GM23338 (cell line): Measurements from ENCODE around the gene PLBD2. TPM values are rescaled to one million over a fixed set of nuclear protein-coding genes. Genes with fewer than 3 reads are reported as not detected.

Experiments used
- ATAC-seq: fragments of 200-7000 bp; cut with Tn5 transposase; 3 replicates; pipeline ENCODE4 v1.9.1; 2020
- DNase-seq: peaks from one replicate; pipeline ENCODE4 v3.0.0-alpha.2; 2015; ENCODE audit warnings: low spot score
- H2AFZ ChIP-seq: fragments of 200-600 bp; sonication (generic); 2 replicates; pipeline ENCODE4 v1.8.0; 2016; ENCODE audit warnings: antibody characterized with exemption, mild to moderate bottlenecking, moderate library complexity
- H3F3A ChIP-seq: fragments of 200-600 bp; sonication (generic); replicated peaks from 2 replicates; pipeline ENCODE4 v1.8.0; 2017; ENCODE audit warnings: antibody characterized with exemption, mixed run types, low read depth
- H3K27ac ChIP-seq: fragments of 200-600 bp; sonication (generic); 2 replicates; pipeline ENCODE4 v1.6.1; 2016; ENCODE audit warnings: low read depth
- H3K27me3 ChIP-seq: fragments of 200-600 bp; sonication (generic); 2 replicates; pipeline ENCODE4 v1.8.0; 2016; ENCODE audit warnings: mild to moderate bottlenecking, mixed run types, moderate library complexity; ENCODE audit not compliant: insufficient read depth
- H3K36me3 ChIP-seq: fragments of 200-600 bp; sonication (generic); 2 replicates; pipeline ENCODE4 v1.8.0; 2016; ENCODE audit warnings: mild to moderate bottlenecking; ENCODE audit not compliant: insufficient read depth
- H3K4me1 ChIP-seq: fragments of 200-600 bp; sonication (generic); 2 replicates; pipeline ENCODE4 v1.8.0; 2016; ENCODE audit warnings: mild to moderate bottlenecking, moderate library complexity; ENCODE audit not compliant: insufficient read depth
- H3K4me2 ChIP-seq: fragments of 200-600 bp; sonication (generic); 2 replicates; pipeline ENCODE4 v1.7.1; 2017; ENCODE audit warnings: mixed run types
- H3K4me3 ChIP-seq: fragments of 200-600 bp; sonication (generic); 2 replicates; pipeline ENCODE4 v1.6.1; 2016; ENCODE audit warnings: mixed run types
- H3K79me2 ChIP-seq: fragments of 200-600 bp; sonication (generic); replicated peaks from 2 replicates; pipeline ENCODE4 v1.8.0; 2017; ENCODE audit warnings: mild to moderate bottlenecking; ENCODE audit not compliant: insufficient read depth
- H3K9me2 ChIP-seq: fragments of 200-600 bp; sonication (generic); 2 replicates; pipeline ENCODE4 v1.8.0; 2017; ENCODE audit not compliant: insufficient read depth
- H4K20me1 ChIP-seq: fragments of 200-600 bp; sonication (generic); replicated peaks from 2 replicates; pipeline ENCODE4 v1.8.0; 2017; ENCODE audit warnings: mild to moderate bottlenecking; ENCODE audit not compliant: insufficient read depth
- H3K27ac Mint-ChIP-seq: 2 replicates; pipeline ENCODE4 v1.8.0; 2020; ENCODE audit warnings: inconsistent platforms, mild to moderate bottlenecking, moderate library complexity, mixed read lengths
- H3K27me3 Mint-ChIP-seq: 3 replicates; pipeline ENCODE4 v1.8.0; 2022; ENCODE audit warnings: low read depth, mild to moderate bottlenecking, moderate library complexity, mixed read lengths, inconsistent platforms; ENCODE audit not compliant: insufficient read depth, poor library complexity
- H3K36me3 Mint-ChIP-seq: 3 replicates; pipeline ENCODE4 v1.8.0; 2021; ENCODE audit warnings: low read depth, mild to moderate bottlenecking, inconsistent platforms, moderate library complexity, mixed read lengths
- H3K4me1 Mint-ChIP-seq: 3 replicates; pipeline ENCODE4 v1.8.0; 2020; ENCODE audit warnings: mild to moderate bottlenecking, inconsistent platforms, mixed read lengths
- H3K4me3 Mint-ChIP-seq: 3 replicates; pipeline ENCODE4 v1.8.0; 2021; ENCODE audit warnings: moderate library complexity, mild to moderate bottlenecking, inconsistent platforms, mixed read lengths
- H3K9me3 Mint-ChIP-seq: 3 replicates; pipeline ENCODE4 v1.8.0; 2020; ENCODE audit warnings: moderate library complexity, mild to moderate bottlenecking, inconsistent platforms, mixed read lengths
- CREB1 ChIP-seq: fragments of 250-450 bp; sonication (Bioruptor Pico); IDR thresholded peaks from 2 replicates; pipeline ENCODE4 v1.5.0; 2020; ENCODE audit warnings: low read depth, mild to moderate bottlenecking, moderate library complexity
- CTCF ChIP-seq, 2 experiments: fragments of 200-600 bp in 1 of 2; sonication (generic) in 1 of 2; conservative IDR thresholded peaks; 2 replicates each; pipeline versions ENCODE4 v1.5.1 to v1.6.1; 2016 to 2017; ENCODE audit warnings: antibody characterized with exemption in 2 of 2, low read depth in 2 of 2, mild to moderate bottlenecking in 2 of 2, moderate library complexity in 1 of 2
- EZH2 ChIP-seq: fragments of 200-600 bp; sonication (generic); IDR thresholded peaks from one replicate; pipeline ENCODE4 v1.8.0; 2017; ENCODE audit warnings: antibody characterized with exemption, mild to moderate bottlenecking, low read depth; ENCODE audit not compliant: unreplicated experiment
- EZH2phosphoT487 ChIP-seq: fragments of 200-600 bp; sonication (generic); IDR thresholded peaks from one replicate; pipeline ENCODE4 v1.8.1; 2018; ENCODE audit warnings: antibody characterized with exemption; ENCODE audit not compliant: unreplicated experiment
- JUNB ChIP-seq: IDR thresholded peaks from one replicate; pipeline ENCODE4 v1.6.1; 2016; ENCODE audit warnings: antibody characterized with exemption; ENCODE audit not compliant: unreplicated experiment
- NANOG ChIP-seq: IDR thresholded peaks from 2 replicates; pipeline ENCODE4 v1.6.1; 2016; ENCODE audit warnings: antibody characterized with exemption, borderline replicate concordance
- POLR2AphosphoS5 ChIP-seq: IDR thresholded peaks from 2 replicates; pipeline ENCODE4 v1.6.1; 2016; ENCODE audit warnings: antibody characterized with exemption, low read depth
- STAT1 ChIP-seq: IDR thresholded peaks from one replicate; pipeline ENCODE4 v1.6.1; 2016; ENCODE audit warnings: antibody characterized with exemption; ENCODE audit not compliant: unreplicated experiment
- ZNF114 ChIP-seq: fragments of 250-450 bp; sonication (Bioruptor Pico); IDR thresholded peaks from 2 replicates; pipeline ENCODE4 v1.5.0; 2020; ENCODE audit warnings: mild to moderate bottlenecking, moderate library complexity
- ZNF331 ChIP-seq: fragments of 250-450 bp; sonication (Bioruptor Pico); IDR thresholded peaks from 2 replicates; pipeline ENCODE4 v1.5.0; 2020; ENCODE audit warnings: low read depth, mild to moderate bottlenecking, moderate library complexity
- ZNF462 ChIP-seq: fragments of 250-450 bp; sonication (Bioruptor Pico); IDR thresholded peaks from 2 replicates; pipeline ENCODE4 v1.5.0; 2020; ENCODE audit warnings: mild to moderate bottlenecking, moderate library complexity
- polyA plus RNA-seq: library from polyadenylated mRNA; unstranded; fragments of >200 nt; fragmentation: Nextera tagmentation; extraction: Ambion mirVana; gene quantifications from 2 replicates; pipeline ENCODE4 v1.2.1, GENCODE V29; 2016
- total RNA-seq: library from RNA; depleted of rRNA; stranded (reverse); fragments of >200 nt; shearing (Covaris generic); gene quantifications from 2 replicates; pipeline ENCODE4 v1.2.3, GENCODE V29; 2014
- TF ChIP-seq, protein P1 (sequence below): IDR thresholded peaks from 2 replicates; pipeline ENCODE4 v1.6.1; 2016; ENCODE audit warnings: antibody characterized with exemption
- TF ChIP-seq, protein P2 (sequence below): IDR thresholded peaks from one replicate; pipeline ENCODE4 v1.6.1; 2018; ENCODE audit warnings: antibody characterized with exemption; ENCODE audit not compliant: unreplicated experiment

Gene PLBD2
- total and polyA plus RNA-seq, 2 experiments from 2014 or later = 10.2 to 37.1 TPM

- H3K4me2 ChIP-seq = no peak overlapping the region
- no peak overlapping the region for H3K27ac ChIP-seq
- H3K4me1 ChIP-seq = peaks cover 14% of the 10 kb centered on the region
- H3K36me3 Mint-ChIP-seq = peaks cover 16% of the 10 kb centered on the region
- ATAC-seq (no peak), DNase-seq (no peak)
- H3K9me2 ChIP-seq = no peaks in the 10 kb centered on the region
- H4K20me1 ChIP-seq = no peaks in the 10 kb centered on the region
- H3K79me2 ChIP-seq = no peaks in the 10 kb centered on the region
- no peak overlapping the region for H3K4me3 ChIP-seq
- no peak overlapping the region for H3K4me3 Mint-ChIP-seq
- H2AFZ ChIP-seq = no peak overlapping the region
- H3K27me3 Mint-ChIP-seq = peaks cover 31% of the 10 kb centered on the region
- peaks cover 10% of the 10 kb centered on the region for H3K4me1 Mint-ChIP-seq
- H3F3A ChIP-seq = no peaks in the 10 kb centered on the region
- TF ChIP-seq ZNF331 (CRISPR knock-in tag) = no peak
- no peak for TF ChIP-seq CREB1 (CRISPR knock-in tag)
- no peak for TF ChIP-seq STAT1
- no peak for TF ChIP-seq ZNF114 (CRISPR knock-in tag)
- TF ChIP-seq EZH2phosphoT487 = no peak
- no peak for TF ChIP-seq JUNB
- no peak for TF ChIP-seq EZH2
- TF ChIP-seq, protein P1, sequence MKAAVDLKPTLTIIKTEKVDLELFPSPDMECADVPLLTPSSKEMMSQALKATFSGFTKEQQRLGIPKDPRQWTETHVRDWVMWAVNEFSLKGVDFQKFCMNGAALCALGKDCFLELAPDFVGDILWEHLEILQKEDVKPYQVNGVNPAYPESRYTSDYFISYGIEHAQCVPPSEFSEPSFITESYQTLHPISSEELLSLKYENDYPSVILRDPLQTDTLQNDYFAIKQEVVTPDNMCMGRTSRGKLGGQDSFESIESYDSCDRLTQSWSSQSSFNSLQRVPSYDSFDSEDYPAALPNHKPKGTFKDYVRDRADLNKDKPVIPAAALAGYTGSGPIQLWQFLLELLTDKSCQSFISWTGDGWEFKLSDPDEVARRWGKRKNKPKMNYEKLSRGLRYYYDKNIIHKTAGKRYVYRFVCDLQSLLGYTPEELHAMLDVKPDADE = no peak
- TF ChIP-seq POLR2AphosphoS5 = no peak
- no peak for TF ChIP-seq CTCF (conservative IDR thresholded peaks at IDR 0.05; ENCODE audit: low read depth in 2 of 2)
- TF ChIP-seq ZNF462 (CRISPR knock-in tag) = no peak
- TF ChIP-seq, protein P2, sequence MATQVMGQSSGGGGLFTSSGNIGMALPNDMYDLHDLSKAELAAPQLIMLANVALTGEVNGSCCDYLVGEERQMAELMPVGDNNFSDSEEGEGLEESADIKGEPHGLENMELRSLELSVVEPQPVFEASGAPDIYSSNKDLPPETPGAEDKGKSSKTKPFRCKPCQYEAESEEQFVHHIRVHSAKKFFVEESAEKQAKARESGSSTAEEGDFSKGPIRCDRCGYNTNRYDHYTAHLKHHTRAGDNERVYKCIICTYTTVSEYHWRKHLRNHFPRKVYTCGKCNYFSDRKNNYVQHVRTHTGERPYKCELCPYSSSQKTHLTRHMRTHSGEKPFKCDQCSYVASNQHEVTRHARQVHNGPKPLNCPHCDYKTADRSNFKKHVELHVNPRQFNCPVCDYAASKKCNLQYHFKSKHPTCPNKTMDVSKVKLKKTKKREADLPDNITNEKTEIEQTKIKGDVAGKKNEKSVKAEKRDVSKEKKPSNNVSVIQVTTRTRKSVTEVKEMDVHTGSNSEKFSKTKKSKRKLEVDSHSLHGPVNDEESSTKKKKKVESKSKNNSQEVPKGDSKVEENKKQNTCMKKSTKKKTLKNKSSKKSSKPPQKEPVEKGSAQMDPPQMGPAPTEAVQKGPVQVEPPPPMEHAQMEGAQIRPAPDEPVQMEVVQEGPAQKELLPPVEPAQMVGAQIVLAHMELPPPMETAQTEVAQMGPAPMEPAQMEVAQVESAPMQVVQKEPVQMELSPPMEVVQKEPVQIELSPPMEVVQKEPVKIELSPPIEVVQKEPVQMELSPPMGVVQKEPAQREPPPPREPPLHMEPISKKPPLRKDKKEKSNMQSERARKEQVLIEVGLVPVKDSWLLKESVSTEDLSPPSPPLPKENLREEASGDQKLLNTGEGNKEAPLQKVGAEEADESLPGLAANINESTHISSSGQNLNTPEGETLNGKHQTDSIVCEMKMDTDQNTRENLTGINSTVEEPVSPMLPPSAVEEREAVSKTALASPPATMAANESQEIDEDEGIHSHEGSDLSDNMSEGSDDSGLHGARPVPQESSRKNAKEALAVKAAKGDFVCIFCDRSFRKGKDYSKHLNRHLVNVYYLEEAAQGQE = no peak
- TF ChIP-seq NANOG = no peak
- no peak overlapping the region for H3K27ac Mint-ChIP-seq
- H3K27me3 ChIP-seq = peaks cover 10% of the 10 kb centered on the region
- H3K36me3 ChIP-seq = no peaks in the 10 kb centered on the region; the same call in 1 of the 2 replicates
- no peaks in the 10 kb centered on the region for H3K9me3 Mint-ChIP-seq
Observed at GRCh38 chr12:113332688-113333417, 25.5 kb upstream of the PLBD2 start.
